Hepatocyte (in vitro differentiated cells): Measurements from ENCODE around the gene PXMP2. TPM values are rescaled to one million over a fixed set of nuclear protein-coding genes. Genes with fewer than 3 reads are reported as not detected.

ENCODE experiments used
- DNase-seq: peaks from one replicate; pipeline ENCODE4 v3.0.0-alpha.2; 2016; ENCODE audit warnings: low spot score
- H2AFZ ChIP-seq: fragments of 200-600 bp; sonication (generic); 2 replicates; pipeline ENCODE4 v1.6.0; 2016; ENCODE audit warnings: antibody characterized with exemption, mild to moderate bottlenecking
- H3K27ac ChIP-seq: fragments of 200-600 bp; sonication (generic); 2 replicates; pipeline ENCODE4 v1.5.1; 2016; ENCODE audit warnings: mild to moderate bottlenecking
- H3K27me3 ChIP-seq: fragments of 200-600 bp; sonication (generic); 2 replicates; pipeline ENCODE4 v1.6.1; 2016
- H3K36me3 ChIP-seq: fragments of 200-600 bp; sonication (generic); replicated peaks from 2 replicates; pipeline ENCODE4 v1.5.1; 2016; ENCODE audit warnings: low read depth; ENCODE audit not compliant: insufficient read depth
- H3K4me1 ChIP-seq: fragments of 200-600 bp; sonication (generic); 2 replicates; pipeline ENCODE4 v1.5.1; 2016; ENCODE audit warnings: mild to moderate bottlenecking, moderate library complexity; ENCODE audit not compliant: insufficient read depth
- H3K4me2 ChIP-seq: fragments of 200-600 bp; sonication (generic); 2 replicates; pipeline ENCODE4 v1.6.0; 2016
- H3K4me3 ChIP-seq: fragments of 200-600 bp; sonication (generic); 2 replicates; pipeline ENCODE4 v1.5.1; 2016; ENCODE audit warnings: mild to moderate bottlenecking
- H3K79me2 ChIP-seq: fragments of 200-600 bp; sonication (generic); 2 replicates; pipeline ENCODE4 v1.6.0; 2017; ENCODE audit warnings: mild to moderate bottlenecking
- H3K9me2 ChIP-seq: fragments of 200-600 bp; sonication (generic); replicated peaks from 2 replicates; pipeline ENCODE4 v1.6.0; 2017; ENCODE audit warnings: mild to moderate bottlenecking; ENCODE audit not compliant: insufficient read depth
- H3K9me3 ChIP-seq: fragments of 200-600 bp; sonication (generic); 2 replicates; pipeline ENCODE4 v1.5.1; 2016; ENCODE audit warnings: low read depth, mild to moderate bottlenecking
- H4K20me1 ChIP-seq: fragments of 200-600 bp; sonication (generic); 2 replicates; pipeline ENCODE4 v1.6.0; 2016; ENCODE audit warnings: mild to moderate bottlenecking; ENCODE audit not compliant: insufficient read depth, poor library complexity, severe bottlenecking
- CTCF ChIP-seq: fragments of 200-600 bp; sonication (generic); IDR thresholded peaks from 2 replicates; pipeline ENCODE4 v1.5.1; 2016; ENCODE audit warnings: antibody characterized with exemption, mild to moderate bottlenecking; ENCODE audit not compliant: poor library complexity
- EZH2 ChIP-seq: fragments of 200-600 bp; sonication (generic); IDR thresholded peaks from 2 replicates; pipeline ENCODE4 v1.6.1; 2016; ENCODE audit warnings: antibody characterized with exemption, mild to moderate bottlenecking, borderline replicate concordance
- EZH2phosphoT487 ChIP-seq: fragments of 200-600 bp; sonication (generic); IDR thresholded peaks from one replicate; pipeline ENCODE4 v1.6.1; 2018; ENCODE audit warnings: antibody characterized with exemption, mild to moderate bottlenecking, low read depth, moderate library complexity; ENCODE audit not compliant: unreplicated experiment, severe bottlenecking
- WGBS: methylation state at CpG from one replicate; pipeline ENCODE4 v1.1.6; 2016; ENCODE audit warnings: low lambda C conversion rate; ENCODE audit errors: missing lambda C conversion rate; 5-methylcytosine and 5-hydroxymethylcytosine counted together
- polyA plus RNA-seq: library from polyadenylated mRNA; unstranded; fragments of >200 nt; fragmentation: Nextera tagmentation; extraction: Ambion mirVana; gene quantifications from 2 replicates; pipeline ENCODE4 v1.2.1, GENCODE V29; 2016
- total RNA-seq: library from RNA; depleted of rRNA; stranded (reverse); fragments of >200 nt; gene quantifications from 2 replicates; pipeline ENCODE4 v1.2.3, GENCODE V29; 2014

The PXMP2 gene
- total and polyA plus RNA-seq, 2 experiments from 2014 or later, result 61.8 to 82.7 TPM

GRCh38 chr12:132639956-132640520 is 47.3 kb upstream of the PXMP2 start:
- H3K4me2 ChIP-seq, result no peak overlapping the region
- H3K4me1 ChIP-seq, result no peaks in the 10 kb centered on the region
- H4K20me1 ChIP-seq, result no peaks in the 10 kb centered on the region
- no peaks in the 10 kb centered on the region for H3K79me2 ChIP-seq
- no peak for TF ChIP-seq CTCF
- TF ChIP-seq EZH2phosphoT487, result no peak
- no peak for TF ChIP-seq EZH2
- H3K4me3 ChIP-seq, result no peak overlapping the region
- no peaks in the 10 kb centered on the region for H3K9me3 ChIP-seq
- H3K27ac ChIP-seq, result no peak overlapping the region
- H3K9me2 ChIP-seq, result no peaks in the 10 kb centered on the region
- H3K27me3 ChIP-seq, result no peaks in the 10 kb centered on the region
- DNase-seq, result no peak
- WGBS, result 92% methylated on average over 12 of the region's 12 CpGs
- no peak overlapping the region for H2AFZ ChIP-seq
- no peaks in the 10 kb centered on the region for H3K36me3 ChIP-seq

- no peak overlapping the region for H2AFZ ChIP-seq
- no peak for DNase-seq
- no peaks in the 10 kb centered on the region for H3K79me2 ChIP-seq
- 85% methylated on average over 10 of the region's 10 CpGs for WGBS
- no peaks in the 10 kb centered on the region for H3K36me3 ChIP-seq
- H3K9me2 ChIP-seq, result no peaks in the 10 kb centered on the region
- TF ChIP-seq EZH2phosphoT487 (no peak), CTCF (no peak), EZH2 (no peak)
- H3K27me3 ChIP-seq, result no peaks in the 10 kb centered on the region
- no peaks in the 10 kb centered on the region for H3K4me1 ChIP-seq
- no peak overlapping the region for H3K4me2 ChIP-seq
- H3K27ac ChIP-seq, result no peak overlapping the region
- no peaks in the 10 kb centered on the region for H4K20me1 ChIP-seq
- no peak overlapping the region for H3K4me3 ChIP-seq
- no peaks in the 10 kb centered on the region for H3K9me3 ChIP-seq
These were observed 46.5 kb upstream of the PXMP2 start for GRCh38 chr12:132640936-132641335.

- no peaks in the 10 kb centered on the region for H3K36me3 ChIP-seq
- no peak overlapping the region for H2AFZ ChIP-seq
- no peaks in the 10 kb centered on the region for H3K9me3 ChIP-seq
- no peak overlapping the region for H3K27ac ChIP-seq
- H4K20me1 ChIP-seq, result no peaks in the 10 kb centered on the region
- TF ChIP-seq EZH2phosphoT487, result no peak
- no peak for TF ChIP-seq CTCF
- TF ChIP-seq EZH2, result no peak
- no peak for DNase-seq
- H3K4me2 ChIP-seq, result no peak overlapping the region
- 97% methylated on average over 28 of the region's 28 CpGs for WGBS
- no peaks in the 10 kb centered on the region for H3K9me2 ChIP-seq
- no peaks in the 10 kb centered on the region for H3K79me2 ChIP-seq
- H3K27me3 ChIP-seq, result no peaks in the 10 kb centered on the region
- no peaks in the 10 kb centered on the region for H3K4me1 ChIP-seq
- H3K4me3 ChIP-seq, result no peak overlapping the region
These were observed 45.4 kb upstream of the PXMP2 start for GRCh38 chr12:132641811-132642650.
